ENCODE results near the gene SLIT3.

SLIT3 gene

DNA sequence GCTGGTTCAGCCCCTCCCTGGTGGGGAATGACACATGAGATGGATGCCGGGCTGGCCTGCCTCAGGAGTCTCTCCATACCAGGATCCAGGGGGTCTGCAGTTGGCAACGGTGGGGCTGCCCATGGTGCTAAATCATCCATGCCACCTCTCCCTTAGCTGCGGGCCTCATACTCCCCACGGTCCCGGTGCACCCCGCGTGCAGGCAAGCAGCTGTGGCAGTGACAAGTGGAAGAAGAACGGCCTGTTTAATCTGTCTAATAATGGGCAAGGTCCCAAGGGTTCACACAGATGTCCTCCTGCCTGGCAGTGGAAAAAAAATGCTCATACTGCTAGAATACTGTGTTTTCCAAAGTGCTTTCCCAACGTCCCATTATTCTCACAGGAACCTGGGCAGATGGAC lies 524.9 kb downstream of the SLIT3 start:
- TF ChIP-seq, protein P1, sequence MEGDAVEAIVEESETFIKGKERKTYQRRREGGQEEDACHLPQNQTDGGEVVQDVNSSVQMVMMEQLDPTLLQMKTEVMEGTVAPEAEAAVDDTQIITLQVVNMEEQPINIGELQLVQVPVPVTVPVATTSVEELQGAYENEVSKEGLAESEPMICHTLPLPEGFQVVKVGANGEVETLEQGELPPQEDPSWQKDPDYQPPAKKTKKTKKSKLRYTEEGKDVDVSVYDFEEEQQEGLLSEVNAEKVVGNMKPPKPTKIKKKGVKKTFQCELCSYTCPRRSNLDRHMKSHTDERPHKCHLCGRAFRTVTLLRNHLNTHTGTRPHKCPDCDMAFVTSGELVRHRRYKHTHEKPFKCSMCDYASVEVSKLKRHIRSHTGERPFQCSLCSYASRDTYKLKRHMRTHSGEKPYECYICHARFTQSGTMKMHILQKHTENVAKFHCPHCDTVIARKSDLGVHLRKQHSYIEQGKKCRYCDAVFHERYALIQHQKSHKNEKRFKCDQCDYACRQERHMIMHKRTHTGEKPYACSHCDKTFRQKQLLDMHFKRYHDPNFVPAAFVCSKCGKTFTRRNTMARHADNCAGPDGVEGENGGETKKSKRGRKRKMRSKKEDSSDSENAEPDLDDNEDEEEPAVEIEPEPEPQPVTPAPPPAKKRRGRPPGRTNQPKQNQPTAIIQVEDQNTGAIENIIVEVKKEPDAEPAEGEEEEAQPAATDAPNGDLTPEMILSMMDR (conservative IDR thresholded peaks at IDR 0.05; ENCODE audit: low read length): no peak
- no peak overlapping the region for H3K4me3 ChIP-seq (ENCODE audit: low read length)
- no peak for DNase-seq (ENCODE audit: low read depth)

GRCh38 chr5:168773226-168773625 lies 527.7 kb downstream of the SLIT3 start:
- H3K4me3 ChIP-seq (ENCODE audit: low read length): no peak overlapping the region
- TF ChIP-seq, protein P1 (conservative IDR thresholded peaks at IDR 0.05; ENCODE audit: low read length): no peak
- no peak for DNase-seq (ENCODE audit: low read depth)

DNA sequence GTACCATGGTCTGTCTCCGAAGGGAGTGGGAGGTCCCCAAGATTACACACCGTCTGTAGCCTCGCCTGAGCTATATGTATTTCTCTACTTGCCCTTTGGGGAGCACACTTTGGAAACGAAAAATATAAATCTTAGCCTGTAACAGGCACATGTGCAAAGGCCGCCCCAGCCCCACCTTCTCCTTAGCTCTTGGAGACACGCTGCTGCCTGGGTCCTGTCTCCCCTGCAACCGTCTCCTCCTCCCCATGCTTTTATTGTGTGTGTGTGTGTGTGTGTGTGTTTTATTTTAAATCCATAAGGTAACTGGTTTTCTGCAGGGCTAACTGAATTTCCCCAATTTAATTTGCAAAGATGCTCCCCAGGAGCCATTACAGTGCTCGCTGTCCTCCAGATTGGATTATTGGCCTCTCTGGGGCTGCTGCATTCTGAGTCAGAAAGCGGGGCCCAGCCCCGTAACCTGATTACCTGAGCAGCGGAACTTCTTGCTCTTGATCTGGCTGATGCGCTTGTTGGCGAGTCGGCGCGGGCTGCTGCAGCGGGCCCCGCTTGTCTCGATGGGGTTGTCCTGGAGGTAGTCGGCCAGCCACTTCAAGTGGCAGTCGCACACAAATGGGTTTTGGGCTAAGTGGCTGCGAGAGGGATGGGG lies 528.5 kb downstream of the SLIT3 start:
- TF ChIP-seq, protein P1 (conservative IDR thresholded peaks at IDR 0.05; ENCODE audit: low read length): no peak
- no peak overlapping the region for H3K4me3 ChIP-seq (ENCODE audit: low read length)
- DNase-seq (ENCODE audit: low read depth): no peak

- TF ChIP-seq, protein P1 (conservative IDR thresholded peaks at IDR 0.05; ENCODE audit: low read length): no peak
- no peak overlapping the region for H3K4me3 ChIP-seq (ENCODE audit: low read length)
- DNase-seq (ENCODE audit: low read depth): no peak
These were observed 529.3 kb downstream of the SLIT3 start for GRCh38 chr5:168771678-168772077.

GRCh38 chr5:168770996-168771395 lies 529.9 kb downstream of the SLIT3 start:
- DNase-seq (ENCODE audit: low read depth): no peak
- H3K4me3 ChIP-seq (ENCODE audit: low read length): no peak overlapping the region
- TF ChIP-seq, protein P1 (conservative IDR thresholded peaks at IDR 0.05; ENCODE audit: low read length): no peak

DNA sequence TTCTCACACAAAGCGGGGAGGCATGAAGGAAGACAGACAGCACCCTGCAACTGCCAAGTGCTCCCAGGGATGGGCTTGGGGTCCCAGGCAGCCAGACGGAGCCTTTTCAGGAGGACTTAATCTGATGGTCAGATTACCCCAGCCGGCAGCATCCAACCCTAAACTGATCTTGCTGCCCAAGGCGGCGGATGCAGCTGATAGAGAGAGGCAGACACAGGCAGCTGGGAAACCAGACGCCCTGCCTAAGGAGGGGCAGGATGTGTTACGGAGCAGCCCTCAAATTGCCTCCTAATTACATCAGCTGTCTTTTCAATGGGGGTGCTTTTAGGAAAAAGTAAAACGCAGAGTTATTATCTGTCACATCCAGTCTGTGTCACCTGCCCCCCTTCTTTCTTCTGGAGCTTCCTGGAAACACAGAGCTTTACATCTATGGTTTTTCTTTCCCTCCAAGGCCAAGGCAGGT lies 530.9 kb downstream of the SLIT3 start:
- no peak for DNase-seq (ENCODE audit: low read depth)
- TF ChIP-seq, protein P1 (conservative IDR thresholded peaks at IDR 0.05; ENCODE audit: low read length): no peak
- H3K4me3 ChIP-seq (ENCODE audit: low read length): no peak overlapping the region

DNA sequence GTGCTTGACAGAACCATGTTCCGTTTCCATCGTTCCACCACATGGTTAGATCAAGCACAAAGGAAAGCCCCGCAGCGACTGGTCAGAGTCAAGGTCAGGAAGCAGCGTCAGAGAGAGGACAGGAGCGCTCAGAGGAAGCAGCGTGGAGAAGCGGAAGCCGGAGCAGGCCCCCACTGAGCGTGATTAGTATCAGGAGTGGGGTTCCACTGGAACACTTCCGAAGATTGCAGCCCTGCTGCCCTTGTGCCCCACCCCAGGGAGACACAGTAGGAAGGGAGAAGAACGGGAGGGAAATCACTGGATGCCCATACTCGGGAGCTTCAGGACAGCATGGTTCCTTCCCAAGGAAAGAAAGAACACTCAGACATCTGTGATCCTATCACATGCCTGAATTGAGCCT lies 532.8 kb downstream of the SLIT3 start:
- H3K4me3 ChIP-seq (ENCODE audit: low read length): no peak overlapping the region
- DNase-seq (ENCODE audit: low read depth): no peak

More for the DNA sequence above, 532.8 kb downstream of the SLIT3 start:
- TF ChIP-seq, protein P1 (conservative IDR thresholded peaks at IDR 0.05; ENCODE audit: low read length): no peak
